Measurements from ENCODE around the gene PKP1.

DNA sequence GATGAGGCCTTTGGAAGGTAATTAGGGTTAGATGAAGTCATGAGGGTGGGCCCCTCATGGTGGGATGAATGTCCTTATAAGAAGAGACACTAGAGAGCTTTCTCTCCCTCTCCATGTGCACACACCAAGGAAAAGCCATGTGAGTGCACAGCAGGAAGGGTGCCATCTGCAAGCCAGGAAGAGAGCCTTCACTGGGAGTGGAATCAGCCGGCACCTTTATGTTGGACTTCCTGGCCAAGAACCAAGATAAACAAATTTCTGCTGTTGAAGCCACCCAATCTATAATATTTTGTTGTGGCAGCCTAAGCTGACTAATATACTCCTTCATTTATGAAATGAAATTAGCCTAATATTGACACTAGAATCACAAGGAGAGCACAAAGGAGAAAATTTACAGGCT, 38.2 kb upstream of the PKP1 start:
- TF ChIP-seq POLR2AphosphoS5 (IDR thresholded peaks at IDR 0.05) (no peak), CTCF (IDR thresholded peaks at IDR 0.05) (no peak), POLR2A (IDR thresholded peaks at IDR 0.05) (no peak)
